ENCODE data around the gene PTGIS.

Gene PTGIS

GRCh38 chr20:49519777-49520359, 48.1 kb downstream of the PTGIS start:
- no peak for DNase-seq

- DNase-seq: no peak
These were observed 48.7 kb downstream of the PTGIS start for GRCh38 chr20:49519212-49519712.

DNA sequence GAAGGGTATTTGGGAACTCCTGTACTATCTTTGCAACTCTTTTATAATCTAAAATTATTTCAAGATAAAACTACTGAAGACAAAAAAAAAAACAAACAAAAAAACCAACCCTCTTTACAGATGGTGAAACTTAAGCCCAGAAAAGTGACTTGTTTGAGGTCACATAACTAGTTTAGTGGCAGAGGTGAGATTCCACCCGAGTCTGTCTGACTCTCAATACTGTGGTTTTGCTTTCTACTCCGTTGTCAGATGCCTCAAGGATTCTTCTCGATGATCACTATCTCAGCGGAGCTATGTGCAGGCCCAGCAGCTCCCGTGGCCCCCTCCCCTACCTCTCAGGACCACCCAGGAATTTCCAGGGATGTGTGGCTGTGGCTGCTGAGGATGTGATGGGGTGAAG, 49.4 kb downstream of the PTGIS start:
- DNase-seq: no peak

DNA sequence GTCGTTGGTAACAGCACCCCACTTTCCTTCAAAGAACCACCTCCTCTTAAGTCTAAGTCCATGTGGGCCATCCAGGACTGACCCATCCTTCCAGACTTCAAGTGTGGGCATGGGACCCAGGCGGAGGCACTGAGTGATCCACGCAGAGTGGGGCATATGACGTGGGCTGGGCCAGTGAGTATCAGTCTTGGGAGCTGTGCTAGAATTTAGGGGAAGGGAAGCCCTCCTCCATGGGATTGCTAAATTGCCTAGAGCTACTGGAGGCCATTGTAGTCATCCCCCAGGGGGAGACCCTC, 50.2 kb downstream of the PTGIS start:
- no peak for DNase-seq

- no peak for DNase-seq
These were observed 50.8 kb downstream of the PTGIS start for GRCh38 chr20:49516916-49517804.

- DNase-seq: peak; percentile 67
These were observed 52.4 kb downstream of the PTGIS start for GRCh38 chr20:49515586-49515985.

GRCh38 chr20:49513517-49513916, 54.4 kb downstream of the PTGIS start:
- no peak for DNase-seq

DNA sequence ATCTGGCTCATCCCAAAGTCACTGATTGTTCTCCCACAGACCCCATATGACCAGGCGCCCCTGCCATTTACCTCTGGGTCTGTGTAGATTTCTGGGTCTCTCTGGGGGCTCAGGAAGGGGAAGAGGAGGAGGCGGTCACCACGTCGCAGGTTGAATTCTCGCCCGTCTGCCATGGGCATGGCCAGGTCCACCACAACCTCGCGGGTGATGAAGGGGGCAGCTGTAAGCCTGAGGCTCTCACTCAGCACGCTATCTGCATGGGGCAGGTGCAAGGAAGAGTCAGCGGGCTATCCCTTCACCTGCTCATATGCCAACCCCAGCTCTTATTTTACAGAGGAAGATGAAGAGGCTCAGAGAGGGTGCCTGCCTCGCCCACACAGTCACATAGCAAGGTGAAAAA, 54.9 kb downstream of the PTGIS start:
- no peak for DNase-seq

GRCh38 chr20:49511788-49512525, 56.0 kb downstream of the PTGIS start:
- no peak for DNase-seq

DNA sequence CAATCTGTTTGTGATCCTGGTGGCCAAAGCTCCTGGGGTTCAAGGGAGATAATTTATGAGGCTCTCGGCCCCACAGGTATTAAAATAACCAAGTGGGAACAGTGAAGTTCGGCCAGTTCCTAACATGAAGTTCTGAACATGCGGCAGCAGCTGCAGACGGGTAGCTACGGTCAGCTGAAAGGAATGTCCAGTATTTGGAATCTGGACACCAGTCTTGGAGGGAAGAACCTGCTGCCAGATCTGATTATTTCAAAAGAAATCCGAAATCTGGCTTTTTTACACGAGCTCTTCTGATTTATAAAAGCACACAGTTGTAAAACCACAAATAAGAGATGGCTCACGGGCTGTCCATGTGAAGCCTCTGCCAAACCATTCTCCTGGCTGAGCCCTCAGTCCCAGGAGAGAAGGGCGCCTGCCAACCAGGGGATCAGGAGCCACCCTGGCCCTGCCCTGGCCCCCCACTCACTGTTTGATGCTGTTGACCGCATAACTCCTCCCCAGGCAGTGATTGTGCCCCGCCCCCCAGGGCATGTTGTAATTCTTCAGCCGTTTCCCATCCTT, 57.3 kb downstream of the PTGIS start:
- no peak for DNase-seq

DNA sequence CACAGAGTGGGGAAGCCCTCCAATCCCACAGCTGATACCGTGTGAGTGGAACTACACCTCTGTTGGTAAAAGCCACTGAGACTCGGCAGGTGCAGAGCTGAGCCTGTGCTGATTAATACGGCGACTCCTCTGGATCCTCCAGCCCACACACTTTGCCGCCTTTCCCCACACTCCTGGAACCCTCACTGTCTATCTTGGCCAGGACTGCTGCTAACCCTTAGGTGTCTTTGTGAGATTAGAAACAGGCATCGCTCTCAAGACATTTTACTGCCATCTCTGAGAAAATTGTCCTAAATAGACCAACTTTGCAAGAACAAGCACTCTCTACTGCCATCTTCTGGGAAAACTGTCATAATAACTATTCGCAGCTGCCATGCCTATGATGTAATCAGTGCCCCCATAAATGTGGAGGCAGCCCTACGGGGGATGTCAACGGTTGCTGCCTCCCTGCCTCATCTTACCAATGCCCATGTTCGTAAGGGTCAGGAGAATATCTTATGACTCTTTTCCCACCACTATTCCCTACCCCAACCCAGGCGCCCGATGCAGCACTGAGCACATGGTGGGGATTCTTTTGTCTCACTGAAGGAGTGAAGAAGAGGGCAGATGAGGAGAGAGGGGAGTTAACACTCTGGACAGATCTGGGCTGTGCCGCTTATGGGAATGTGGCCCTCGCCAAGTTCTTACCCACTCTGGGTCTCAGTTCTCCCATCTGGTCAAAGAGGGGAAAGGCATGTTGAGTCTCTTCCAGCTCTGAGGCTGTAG, 59.3 kb downstream of the PTGIS start:
- peak; percentile 10 for DNase-seq

- DNase-seq: peak; percentile 9
These were observed 60.0 kb downstream of the PTGIS start for GRCh38 chr20:49507741-49508434.

GRCh38 chr20:49505518-49505917, 62.4 kb downstream of the PTGIS start:
- no peak for DNase-seq

DNA sequence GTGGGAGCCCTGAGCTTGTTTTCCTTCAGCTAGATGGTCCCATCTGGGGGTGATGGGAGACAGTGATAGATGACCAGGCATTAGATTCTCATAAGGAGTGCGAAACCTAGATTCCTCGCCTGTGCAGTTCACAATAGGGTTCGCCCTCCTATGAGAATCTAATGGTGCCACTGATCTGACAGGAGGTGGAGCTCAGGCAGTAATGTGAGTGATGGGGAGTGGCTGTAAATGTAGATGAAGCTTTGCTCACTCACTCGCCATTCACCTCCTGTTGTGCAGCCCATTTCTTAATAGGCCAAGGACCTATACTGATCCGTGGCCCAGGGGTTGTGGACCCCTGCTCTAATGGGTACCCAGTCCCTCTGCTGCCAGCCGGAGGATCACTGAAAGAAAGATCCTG, 64.8 kb downstream of the PTGIS start:
- no peak for DNase-seq

DNA sequence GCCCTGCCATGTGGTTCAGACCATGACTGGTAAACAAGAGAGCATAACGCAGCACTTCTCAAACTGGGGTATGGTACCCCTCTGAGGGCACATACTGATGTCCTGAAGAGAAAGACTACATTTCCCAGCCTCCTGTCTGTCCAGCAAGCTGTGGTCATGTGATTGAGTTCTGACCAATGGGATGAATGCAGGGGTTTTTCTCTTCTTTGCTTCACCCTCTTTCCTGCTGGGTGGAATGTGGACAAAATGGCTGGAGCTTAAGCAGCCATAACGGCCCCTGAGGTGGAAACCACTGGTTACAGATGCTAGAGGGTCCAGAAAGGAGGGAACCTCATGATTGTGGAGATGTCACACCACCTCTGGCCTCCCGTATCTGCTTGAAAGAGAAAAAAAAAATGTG, 66.0 kb downstream of the PTGIS start:
- DNase-seq: no peak

DNA sequence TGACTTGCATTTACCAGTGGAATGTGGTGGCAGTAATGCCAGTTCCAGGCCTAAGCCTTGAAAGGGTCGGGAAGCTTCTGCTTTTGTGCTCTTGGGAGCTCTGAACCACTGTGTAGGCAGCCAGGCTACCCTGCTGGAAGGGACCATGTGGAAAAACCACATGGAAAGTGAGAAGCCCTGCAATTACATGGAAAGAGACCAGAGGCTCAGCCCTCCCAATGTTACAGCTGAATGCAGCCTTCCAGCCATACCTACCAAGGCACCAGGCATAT, 70.6 kb downstream of the PTGIS start:
- DNase-seq: no peak

GRCh38 chr20:49496553-49497397, 71.2 kb downstream of the PTGIS start:
- no peak for DNase-seq

- no peak for DNase-seq
These were observed 71.9 kb downstream of the PTGIS start for GRCh38 chr20:49496043-49496442.

- DNase-seq: no peak
These were observed 77.2 kb downstream of the PTGIS start for GRCh38 chr20:49490689-49491088.

GRCh38 chr20:49489688-49490087, 78.2 kb downstream of the PTGIS start:
- DNase-seq: no peak

DNA sequence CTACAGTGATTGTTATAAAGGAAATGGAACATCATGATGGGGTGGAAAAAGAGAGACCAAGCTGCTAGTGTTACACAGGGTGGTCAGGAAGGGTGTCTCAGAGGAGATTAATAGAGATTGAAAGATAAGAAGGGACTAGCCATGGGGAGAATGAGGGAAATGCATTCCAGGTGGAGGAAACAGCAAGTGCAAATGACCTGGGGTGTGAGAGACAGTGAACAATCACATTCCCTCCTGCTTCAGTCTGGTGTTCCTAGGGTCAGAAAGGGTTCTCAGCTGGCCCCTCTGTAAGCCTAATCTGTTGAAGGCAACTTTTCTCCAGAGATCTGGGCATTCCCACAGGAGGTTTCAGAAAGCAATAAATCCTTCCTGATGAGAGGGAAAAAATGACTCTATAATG, 81.9 kb downstream of the PTGIS start:
- DNase-seq: no peak
